Spleen (tissue), 7 donors: ENCODE results near the gene KCNJ4.

Experiments
- POLR2A ChIP-seq, 3 donors: fragments of 450-650 bp; IDR thresholded peaks; one replicate each; pipeline ENCODE4 v1.5.1; 2017; ENCODE audit warnings: antibody characterized with exemption in 3 of 3, mild to moderate bottlenecking in 1 of 3
- TF ChIP-seq, protein P1 (sequence below), 11 experiments: fragments of 200-600 bp in 7 of 11; fragments of 450-650 bp in 4 of 11; sonication (generic) in 4 of 11; IDR thresholded peaks in 8 of 11; conservative IDR thresholded peaks in 3 of 11; 1 replicate in 7 of 11; 2 replicates in 4 of 11; pipeline versions ENCODE4 v1.4.0 to v1.8.0; 2016 to 2021; ENCODE audit warnings: antibody characterized with exemption in 11 of 11, inconsistent platforms in 4 of 11, mild to moderate bottlenecking in 1 of 11
- donor health status: DM: no; HTN: no; CAD: no; lungs with moderate emphysema.
- donor health status: DM: no; HTN: no; CAD: no.
- donor health status: DM: no; HTN: no; CAD: no.

DNA sequence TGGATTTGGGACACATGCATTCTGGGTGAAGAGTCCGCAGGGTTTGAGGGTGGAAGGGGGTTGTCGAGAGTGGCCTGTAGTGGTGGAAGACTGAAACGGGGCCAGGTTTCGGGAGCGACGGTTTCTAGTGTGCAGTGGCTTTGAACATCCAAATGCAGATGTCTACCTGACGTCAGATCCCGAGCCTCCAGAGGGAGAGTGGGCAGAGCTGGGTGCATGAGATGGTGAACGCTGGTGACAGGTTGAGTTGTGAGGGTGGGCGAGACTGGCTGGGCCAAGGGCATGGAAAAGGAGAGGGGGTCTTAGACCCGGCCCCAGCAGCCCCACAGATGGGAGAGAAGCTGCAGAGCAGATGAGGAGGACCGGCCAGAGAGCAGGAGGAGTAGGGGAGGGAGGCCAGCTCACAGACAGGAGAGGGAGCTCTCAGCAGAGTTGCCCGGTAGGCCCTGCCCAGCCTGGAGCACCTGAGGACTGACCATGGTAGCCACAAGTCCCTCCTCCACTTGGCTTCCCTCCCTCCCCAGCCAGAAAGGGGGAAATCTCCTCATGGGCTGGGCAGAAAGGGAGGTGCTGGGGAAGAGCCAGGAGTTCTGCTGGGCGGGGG, 14.2 kb downstream of the KCNJ4 start:
- TF ChIP-seq, protein P1, sequence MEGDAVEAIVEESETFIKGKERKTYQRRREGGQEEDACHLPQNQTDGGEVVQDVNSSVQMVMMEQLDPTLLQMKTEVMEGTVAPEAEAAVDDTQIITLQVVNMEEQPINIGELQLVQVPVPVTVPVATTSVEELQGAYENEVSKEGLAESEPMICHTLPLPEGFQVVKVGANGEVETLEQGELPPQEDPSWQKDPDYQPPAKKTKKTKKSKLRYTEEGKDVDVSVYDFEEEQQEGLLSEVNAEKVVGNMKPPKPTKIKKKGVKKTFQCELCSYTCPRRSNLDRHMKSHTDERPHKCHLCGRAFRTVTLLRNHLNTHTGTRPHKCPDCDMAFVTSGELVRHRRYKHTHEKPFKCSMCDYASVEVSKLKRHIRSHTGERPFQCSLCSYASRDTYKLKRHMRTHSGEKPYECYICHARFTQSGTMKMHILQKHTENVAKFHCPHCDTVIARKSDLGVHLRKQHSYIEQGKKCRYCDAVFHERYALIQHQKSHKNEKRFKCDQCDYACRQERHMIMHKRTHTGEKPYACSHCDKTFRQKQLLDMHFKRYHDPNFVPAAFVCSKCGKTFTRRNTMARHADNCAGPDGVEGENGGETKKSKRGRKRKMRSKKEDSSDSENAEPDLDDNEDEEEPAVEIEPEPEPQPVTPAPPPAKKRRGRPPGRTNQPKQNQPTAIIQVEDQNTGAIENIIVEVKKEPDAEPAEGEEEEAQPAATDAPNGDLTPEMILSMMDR (IDR thresholded peaks at IDR 0.05 in 8 of 11, conservative IDR thresholded peaks at IDR 0.05 in 3 of 11) = no peak
- TF ChIP-seq POLR2A (IDR thresholded peaks at IDR 0.05) = no peak
